LNCAP (cell line): ENCODE results near the gene EDA.

Experiments
- CTCF ChIP-seq: fragments of 450-650 bp; IDR thresholded peaks from 2 replicates; pipeline ENCODE4 v1.5.1; 2017; ENCODE audit warnings: mild to moderate bottlenecking

Gene EDA

DNA sequence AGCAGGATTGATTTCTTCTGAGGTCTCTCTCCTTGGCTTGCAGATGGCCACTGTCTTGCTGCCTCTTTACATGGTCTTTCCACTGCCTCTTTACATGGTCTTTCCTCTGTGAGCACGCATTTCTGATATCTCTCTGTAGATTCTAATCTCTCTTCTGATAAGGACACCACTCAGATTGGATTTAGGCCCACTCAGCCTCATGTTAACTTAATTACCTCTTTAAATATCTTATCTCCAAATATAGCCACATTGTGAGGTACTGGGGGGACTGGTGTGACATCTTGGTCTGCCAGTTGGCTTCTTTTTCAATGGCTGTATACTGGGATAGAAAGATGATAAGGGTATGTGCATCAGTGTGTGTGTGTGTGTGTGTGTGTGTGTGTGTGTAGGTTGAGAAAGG, 280.1 kb downstream of the EDA start:
- TF ChIP-seq CTCF, result no peak

DNA sequence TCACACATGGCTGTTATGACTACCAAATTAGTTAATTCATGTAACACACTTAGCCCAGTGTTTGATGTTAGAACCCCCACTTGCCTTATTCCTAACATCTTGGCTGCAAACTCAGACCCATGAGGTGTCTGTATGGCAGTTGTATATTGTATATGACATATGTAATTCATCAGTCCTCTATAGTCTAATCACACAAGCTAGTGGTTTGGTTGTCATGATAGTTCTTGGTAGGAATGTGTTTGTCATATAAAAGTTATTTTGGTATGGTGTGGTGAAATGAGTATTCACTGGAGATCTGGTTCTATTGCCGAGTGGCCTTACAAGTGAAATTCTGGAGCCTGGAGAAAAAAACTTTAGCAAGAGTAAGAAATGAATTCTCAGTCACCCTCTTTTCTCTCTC, 284.6 kb downstream of the EDA start:
- TF ChIP-seq CTCF, result no peak

GRCh38 chrX:69906447-69906846, 290.5 kb downstream of the EDA start:
- no peak for TF ChIP-seq CTCF

GRCh38 chrX:69914781-69915180, 298.9 kb downstream of the EDA start:
- no peak for TF ChIP-seq CTCF

DNA sequence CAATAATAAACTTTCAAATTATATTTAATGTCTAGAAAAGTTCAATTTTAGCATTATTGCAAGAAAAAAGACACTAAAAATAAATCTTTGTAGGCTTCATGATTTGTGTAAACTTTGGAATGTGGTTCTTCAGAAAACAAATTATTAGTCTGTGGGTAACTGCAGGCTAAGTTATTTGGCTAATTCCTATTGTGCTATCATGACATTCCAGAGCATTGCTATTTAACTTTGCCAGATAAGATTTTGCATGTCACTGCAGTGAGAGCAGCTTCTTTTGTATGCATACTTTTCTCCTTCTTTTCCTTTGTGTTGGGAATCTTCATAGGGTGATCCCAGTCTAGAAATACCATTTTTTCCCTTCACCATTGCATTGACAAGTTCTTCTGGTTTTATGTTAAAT, 303.8 kb downstream of the EDA start:
- no peak for TF ChIP-seq CTCF

DNA sequence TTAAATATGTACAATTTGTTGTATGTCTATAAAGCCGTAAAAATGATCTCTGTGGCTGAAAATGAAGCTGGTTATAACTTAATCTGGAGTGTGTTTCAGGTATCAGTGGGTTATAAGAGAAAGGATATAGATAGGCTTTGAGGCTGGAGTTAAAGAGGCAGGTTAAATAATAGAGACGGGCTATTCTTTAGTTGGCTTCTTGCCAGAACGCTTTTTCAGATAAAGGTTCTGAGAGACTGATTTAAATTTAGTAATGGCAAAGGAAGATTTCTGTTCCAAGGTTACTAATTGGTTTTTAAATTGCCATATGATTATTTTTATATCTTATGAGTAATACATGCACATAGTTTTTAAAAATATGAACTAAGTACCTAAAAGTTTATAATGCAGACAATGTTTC, 316.4 kb downstream of the EDA start:
- no peak for TF ChIP-seq CTCF

- no peak for TF ChIP-seq CTCF
Measured at GRCh38 chrX:69948276-69948797, 332.4 kb downstream of the EDA start.

- no peak for TF ChIP-seq CTCF
Measured at GRCh38 chrX:69951753-69952152, 335.8 kb downstream of the EDA start.
